ENCODE results near the gene EPHA4.
"Not testable (repeated sequence)": the region's sequence is repeated elsewhere in the genome, so short reads cannot be mapped to it uniquely, and the experiment has no call there.

EPHA4 gene

DNA sequence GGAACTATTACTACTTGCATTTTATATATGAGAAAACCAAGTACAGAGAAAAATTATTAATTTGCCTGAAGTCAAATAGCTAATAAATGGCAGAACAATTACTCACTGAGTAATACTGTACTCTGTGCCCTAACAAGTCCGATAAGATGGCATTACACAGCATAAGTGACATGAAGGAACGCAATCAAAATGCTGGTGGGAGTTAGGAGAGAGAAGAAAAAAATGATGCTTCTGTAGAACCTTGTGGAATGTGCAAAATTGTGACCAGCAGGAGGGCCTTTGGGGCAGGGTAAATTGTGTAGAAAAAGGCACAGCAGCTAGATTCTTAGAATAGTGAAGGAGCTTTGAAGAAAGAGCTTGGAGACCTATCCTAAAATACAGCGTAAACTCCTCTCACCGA, 32.9 kb downstream of the EPHA4 start:
- no peak for DNase-seq (ENCODE audit: low read depth in 3 of 3)

DNA sequence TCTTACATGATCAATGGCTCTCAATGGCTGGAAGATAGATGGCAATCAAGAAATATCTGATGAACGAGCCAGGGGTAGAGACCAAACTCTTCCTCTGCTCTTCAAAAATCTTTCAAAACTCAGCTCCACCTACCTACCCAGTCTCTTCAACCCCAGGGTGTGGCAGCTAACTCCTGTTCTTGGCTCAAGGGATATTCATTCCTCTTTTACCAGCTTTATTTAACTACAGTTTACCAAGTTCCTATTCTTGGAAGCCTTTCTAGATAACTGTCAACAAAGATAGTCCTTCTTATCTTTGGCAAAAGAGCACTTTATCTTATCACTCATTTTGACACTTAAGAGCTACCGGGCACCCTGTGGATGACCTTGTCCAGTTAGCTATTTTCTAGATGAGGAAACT, 36.3 kb downstream of the EPHA4 start:
- DNase-seq (ENCODE audit: low read depth in 3 of 3): no peak

DNA sequence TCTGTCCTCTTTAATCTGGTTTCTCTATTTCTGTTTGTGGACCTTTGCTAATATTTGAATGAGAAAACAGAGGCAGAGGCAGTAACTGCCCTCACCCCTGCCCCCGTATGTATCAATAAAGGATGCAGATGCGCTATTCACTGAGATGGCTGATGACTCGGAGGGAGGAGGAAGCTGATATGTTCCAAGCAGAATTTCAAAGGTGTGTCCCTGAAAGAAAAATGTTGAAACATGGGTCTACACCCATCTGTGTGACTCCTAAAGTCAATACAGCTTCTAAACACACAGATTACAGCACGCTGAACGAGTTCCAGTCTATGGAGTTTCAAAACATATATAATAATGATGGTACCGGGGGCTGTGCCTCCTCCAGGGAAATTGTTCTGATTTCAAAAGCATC, 38.8 kb downstream of the EPHA4 start:
- DNase-seq (ENCODE audit: low read depth in 3 of 3): no peak

DNA sequence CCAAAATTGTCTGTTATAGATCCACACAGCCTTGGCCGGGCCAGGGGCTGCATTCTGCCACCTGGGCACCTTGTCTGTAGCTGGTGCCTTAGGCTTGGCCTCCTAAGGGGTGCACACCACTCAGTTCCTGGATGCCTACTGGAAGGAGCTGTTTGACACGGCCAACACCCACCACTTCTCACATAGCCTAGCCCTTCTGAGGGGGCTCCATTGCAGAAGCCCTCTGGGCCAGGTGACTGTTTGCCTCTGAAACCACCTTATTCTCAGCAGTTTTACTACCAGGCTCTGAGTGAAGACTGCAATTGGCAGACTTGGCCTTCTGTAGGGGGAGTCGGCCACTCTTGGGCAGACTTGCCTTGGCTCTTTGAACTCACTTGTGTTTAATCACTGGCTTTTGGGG, 39.5 kb downstream of the EPHA4 start:
- DNase-seq (ENCODE audit: low read depth in 3 of 3): no peak

DNA sequence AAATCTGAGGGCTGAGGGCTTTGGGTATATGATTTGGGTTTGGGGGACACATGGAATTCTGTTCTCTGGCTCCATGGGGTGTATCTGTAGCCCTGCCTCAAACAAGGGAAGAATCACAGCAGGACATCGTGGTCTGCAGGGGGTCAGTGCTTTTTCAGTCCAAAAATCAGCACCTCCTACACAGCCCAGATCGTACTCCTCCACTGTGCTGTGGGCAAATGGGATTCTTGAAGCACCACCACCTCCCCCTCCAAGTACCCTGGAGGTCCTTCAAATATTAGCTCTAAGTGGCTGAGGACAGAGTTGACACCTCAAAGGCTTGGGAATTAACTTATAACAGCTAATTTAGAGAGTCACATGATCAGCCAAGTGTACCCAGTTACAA, 41.5 kb downstream of the EPHA4 start:
- no peak for DNase-seq (ENCODE audit: low read depth in 3 of 3)

DNA sequence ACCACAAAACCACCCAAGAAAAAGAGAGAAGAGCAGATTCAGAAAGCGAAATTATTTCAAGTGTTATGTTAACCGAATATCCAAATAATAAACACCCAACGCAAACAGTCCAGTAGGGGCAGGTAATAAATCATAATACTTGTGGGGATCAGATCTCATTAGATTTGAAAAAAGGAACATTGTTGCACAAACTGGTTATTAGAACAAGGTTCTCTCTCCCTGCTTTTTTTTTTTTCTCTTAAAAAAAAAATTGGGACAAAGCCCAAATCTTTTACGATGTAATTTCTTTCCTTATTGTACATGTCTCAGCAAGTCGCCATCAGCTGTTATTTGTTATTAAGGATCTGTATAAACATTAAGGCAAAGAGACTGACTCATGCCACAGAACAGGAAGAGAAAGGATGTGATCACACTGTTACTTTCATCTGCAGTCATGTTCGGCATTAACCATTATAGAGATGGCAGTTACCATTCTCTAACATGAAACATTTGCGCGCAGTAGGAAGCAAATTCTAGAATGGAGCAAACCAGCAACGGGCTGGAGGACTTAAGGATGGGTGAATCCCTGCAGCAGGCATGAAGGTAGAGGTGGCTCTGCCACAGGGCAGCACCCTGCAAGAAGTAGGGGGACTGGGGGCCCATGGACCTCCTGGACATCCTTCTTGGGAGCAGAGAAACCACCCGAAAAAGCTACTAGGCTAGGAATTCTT, 42.0 kb downstream of the EPHA4 start:
- DNase-seq (ENCODE audit: low read depth in 3 of 3): no peak

DNA sequence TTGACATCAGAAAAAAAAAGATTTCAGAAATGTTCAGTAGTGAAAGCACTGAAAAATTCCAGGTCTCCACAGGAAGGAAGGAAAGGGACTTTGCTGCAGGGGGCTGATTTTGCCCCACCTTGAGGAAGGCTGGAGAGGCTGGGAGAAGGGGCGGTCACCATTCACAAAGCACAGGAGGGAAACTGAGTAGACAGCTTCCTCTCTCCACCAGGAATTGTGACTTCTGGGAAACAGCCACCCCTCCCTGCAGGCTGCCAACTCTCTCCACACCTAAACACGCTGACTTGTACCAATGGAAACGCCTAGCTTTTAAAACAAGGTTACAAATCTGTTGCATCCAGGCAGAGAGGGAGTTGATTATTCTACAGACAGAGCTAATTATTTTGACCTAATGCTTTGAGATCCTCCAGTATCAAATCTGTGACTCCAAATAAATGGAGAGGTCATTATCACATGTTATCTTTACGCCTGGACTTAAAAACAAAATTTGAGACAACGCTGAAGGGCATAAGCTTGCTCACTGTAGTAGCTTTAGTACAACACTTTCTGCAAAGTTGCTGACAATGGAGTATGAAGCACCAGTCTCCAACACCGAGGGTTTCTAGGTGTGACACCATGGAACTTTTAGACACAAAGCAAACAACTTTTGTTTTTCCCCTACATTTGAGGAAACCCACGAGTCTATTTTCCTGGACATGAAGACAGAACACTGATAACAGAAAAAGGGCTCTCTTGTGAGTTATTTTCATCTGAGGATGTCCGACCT, 42.7 kb downstream of the EPHA4 start:
- DNase-seq (ENCODE audit: low read depth in 3 of 3): no peak

DNA sequence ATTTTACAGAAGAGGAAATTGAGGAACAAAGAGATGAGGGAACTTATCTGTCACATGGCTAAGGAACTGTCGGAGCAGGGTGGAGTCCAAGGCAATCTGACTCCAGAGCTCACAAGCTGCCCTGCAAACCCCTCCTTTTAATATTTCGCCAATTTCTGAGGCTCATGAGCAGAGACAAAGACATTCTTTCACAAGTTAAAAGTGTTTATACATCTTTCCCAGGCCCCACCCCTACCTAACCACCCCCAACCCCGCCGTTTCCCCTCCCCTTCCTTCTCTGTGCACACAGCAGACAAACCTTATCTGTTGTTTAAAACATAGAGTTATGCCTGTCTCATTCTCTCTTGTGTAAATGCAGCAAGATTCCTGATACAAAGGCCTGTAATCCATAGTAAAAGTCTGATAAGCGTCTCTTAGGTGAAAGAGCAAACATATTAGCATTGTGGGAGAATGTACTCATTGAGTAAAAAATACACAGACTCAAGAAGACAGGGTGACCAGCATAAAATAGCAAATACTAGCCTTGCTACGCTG, 44.3 kb downstream of the EPHA4 start:
- no peak for DNase-seq (ENCODE audit: low read depth in 3 of 3)

DNA sequence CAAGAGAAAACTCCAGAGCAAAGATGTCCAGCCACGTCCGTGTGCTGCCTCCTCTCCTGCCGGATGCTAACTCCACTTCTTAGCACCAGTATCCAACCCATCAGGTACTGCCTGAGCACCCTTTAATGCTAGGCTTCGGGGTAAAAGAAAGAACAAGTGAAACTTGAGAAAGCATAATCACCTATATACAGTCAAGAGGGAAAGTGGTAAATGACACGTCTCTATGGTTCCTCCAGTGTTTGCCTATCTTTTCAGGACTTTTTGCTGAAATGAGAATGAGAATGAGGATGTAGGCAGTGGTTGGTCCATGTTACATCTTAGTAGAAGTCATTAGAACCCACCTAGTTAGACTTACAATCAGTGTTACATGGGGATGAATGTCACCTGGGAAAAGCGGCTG, 47.9 kb downstream of the EPHA4 start:
- no peak for DNase-seq (ENCODE audit: low read depth in 3 of 3)

DNA sequence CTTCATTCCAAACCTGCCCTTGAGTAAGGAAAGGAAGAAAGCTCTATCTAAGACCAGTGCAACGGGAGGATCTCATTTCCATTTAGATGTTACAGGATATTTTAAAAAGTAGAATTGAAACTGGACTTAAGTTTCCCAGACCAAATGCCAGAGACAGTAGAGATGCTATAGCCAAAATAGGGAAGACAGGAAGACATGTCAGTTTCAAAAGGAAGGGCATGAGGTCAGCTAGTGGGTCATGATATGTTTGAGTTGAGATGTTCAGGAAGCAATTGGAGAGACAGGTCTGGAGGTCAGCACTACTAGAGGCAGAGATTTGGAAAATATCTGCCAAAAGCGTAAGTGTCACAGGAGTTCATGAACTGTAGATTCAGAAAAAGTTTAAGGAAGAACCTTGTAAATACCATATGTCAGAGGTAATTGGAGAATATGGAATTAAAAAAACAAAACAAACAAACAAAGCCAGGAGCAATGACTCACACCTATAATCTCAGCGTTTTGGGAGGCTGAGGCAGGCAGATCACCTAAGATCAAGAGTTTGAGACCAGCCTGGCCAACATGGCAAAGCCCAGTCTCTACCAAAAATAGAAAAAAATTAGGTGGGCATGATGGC, 50.8 kb downstream of the EPHA4 start:
- DNase-seq (ENCODE audit: low read depth in 3 of 3): no peak

DNA sequence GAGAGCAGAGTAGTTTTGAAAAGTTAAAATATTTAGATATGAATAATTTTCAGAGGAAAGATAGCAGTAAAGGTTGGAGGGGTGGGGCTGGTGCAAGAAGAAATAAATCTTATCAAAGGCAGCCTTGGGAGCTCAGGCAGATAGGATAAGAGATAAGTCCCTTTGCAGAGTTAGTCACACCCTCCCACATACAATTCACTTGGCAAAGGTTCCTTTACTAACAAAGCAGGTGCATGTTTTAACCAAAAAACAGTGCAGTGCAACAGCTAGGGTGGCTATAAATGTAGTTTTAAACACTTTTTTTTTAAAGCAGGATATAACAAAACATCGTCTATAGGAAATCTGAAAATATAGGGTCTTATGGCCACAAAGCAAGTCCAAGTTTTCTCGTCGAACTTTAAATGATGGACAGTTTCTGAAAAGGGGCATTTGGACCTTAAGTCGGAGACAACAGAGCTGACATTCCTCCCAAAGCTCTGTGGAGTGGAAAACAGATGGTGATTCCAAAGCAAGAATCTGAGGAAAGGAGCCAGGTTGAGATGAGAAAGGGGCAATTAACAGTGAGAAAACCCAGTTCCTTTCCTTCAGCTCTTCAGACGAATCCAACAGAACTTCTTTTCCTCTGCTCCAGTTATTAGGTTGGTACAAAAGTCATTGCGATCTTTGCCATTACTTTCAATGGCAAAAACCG, 53.0 kb downstream of the EPHA4 start:
- no peak for DNase-seq (ENCODE audit: low read depth in 3 of 3)

DNA sequence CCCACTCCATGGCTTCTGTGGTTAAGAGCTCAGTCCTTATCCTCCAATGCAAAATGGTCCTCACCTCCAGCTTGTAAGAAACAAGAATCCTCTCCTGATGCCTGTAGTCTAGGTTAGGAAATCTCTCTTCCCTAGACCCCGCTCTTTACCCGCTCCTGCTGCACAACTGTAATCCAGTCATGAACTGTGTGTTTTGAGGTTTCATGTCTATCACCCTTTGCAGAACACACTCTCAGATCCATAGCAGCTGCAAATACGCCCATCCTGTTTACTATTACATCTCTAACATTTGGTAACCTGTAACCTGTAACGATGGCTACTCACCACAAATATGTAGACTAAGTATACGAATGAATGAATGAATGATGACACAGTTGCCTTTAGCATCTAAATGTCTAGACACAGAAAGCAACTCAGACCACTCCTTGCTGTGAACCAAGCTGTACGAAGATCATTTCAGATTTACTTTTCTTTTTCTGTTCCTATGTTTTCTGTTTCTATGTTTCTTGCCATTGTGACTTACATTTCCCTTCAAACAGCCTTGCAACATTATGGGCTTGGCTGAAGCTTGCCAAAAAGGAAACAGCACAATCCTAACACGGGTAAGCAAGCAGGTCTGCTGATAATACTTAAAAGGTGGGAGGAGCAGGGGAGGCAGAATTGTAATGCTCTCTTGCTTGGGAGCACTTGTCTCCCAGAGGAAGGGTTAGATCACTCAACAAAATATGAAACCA, 53.7 kb downstream of the EPHA4 start:
- no peak for DNase-seq (ENCODE audit: low read depth in 3 of 3)

DNA sequence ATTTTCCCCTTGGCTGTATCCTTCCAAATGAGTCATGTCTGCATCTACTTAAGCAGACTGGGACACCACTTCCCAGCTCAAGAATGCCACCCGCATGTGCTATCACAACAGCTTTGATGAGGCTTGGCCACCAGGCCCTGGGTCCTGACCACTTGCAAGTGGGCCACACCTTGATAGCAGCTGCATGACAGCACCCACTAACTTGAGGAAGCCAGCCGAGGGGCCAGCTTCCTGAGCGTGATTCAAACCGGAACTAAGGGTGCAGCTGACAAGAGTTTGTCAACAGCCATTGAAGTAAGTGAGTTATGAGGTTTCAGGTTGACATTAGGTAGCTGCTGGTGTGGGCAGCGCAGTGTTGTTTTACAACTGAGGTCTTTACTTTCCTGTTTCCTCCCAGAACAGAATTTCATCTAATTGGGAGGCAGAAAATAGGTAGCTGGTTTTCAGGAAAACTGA, 54.4 kb downstream of the EPHA4 start:
- DNase-seq (ENCODE audit: low read depth in 3 of 3): peak; percentile 33 to 48 (median 37)

DNA sequence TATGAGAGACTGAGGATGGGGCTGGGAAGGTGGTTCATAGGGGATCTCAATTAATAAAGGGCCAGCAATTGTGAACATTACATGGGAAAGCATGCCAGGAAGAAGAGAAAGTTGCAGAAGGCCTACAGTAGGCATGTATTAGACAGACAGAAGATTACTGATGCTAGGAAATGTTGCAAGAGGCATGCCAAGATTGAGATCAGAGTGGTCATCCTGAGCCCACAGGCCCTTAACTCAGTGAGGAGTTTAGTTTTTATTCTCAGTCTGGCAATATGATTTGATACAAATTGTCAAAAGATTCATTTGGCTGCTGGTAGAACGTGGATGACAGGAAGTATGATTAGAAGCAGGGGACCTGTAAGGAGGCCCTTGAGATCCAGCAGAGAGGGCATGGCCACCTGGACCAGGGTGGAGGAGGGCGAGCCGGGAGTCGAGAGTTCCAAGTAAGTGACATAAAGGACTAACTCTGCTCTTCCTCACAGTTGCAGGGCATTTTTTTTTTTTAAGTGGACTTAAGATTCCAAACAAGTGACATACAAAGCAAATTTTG, 54.9 kb downstream of the EPHA4 start:
- DNase-seq (ENCODE audit: low read depth in 3 of 3): no peak

DNA sequence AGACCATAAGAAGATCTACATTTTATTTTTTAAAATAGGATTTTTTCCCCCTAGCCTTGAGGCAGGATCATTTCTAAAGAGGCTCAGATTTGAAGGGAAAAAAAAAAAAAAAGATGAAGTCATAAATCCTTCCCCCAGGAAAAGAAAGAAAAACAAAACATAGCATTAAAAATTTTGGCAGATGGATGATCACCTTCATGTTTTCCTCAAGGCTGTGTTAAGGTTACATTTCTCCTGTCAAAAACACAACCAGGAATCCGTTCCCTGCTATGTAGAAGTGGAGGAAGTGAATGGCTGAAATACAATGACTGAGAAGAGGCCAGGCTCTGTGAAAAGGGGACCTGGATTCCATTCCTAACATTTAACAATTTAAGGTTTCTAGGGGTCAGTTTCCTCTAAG, 56.2 kb downstream of the EPHA4 start:
- DNase-seq (ENCODE audit: low read depth in 3 of 3): no peak

DNA sequence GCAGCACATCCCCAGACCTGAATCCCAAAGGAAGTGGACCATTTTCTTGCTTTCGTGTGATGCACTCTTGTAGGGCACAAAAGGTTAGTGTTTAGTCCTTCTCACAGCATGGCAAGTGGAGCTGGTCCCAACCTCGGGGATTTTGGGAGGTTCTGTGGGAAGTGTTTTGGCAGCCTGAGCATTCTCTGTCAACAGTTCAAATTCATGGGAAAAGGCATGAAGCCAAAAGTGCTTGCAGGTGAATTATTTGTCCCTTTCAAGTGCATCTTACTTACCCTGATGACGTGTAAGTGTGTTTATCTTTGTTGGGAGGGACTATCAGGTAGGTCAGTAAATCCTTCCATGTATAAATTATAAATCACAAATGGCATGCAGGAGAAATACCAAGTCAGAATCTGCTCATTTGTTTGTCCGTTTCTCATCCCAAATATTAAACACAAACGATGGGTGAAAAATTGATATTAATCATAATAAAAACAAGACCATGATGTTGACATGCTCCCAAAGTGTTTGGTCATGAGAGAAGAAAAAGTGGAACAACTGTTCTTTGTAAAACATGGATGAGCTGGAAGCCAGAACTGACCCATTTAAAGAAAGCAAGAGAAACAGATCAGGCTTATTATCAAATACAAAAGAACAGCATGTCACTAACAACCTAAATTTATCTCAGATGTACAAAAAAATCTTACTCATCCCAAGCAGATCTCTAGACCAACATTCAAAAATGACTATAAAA, 57.6 kb downstream of the EPHA4 start:
- DNase-seq (ENCODE audit: low read depth in 3 of 3): no peak

DNA sequence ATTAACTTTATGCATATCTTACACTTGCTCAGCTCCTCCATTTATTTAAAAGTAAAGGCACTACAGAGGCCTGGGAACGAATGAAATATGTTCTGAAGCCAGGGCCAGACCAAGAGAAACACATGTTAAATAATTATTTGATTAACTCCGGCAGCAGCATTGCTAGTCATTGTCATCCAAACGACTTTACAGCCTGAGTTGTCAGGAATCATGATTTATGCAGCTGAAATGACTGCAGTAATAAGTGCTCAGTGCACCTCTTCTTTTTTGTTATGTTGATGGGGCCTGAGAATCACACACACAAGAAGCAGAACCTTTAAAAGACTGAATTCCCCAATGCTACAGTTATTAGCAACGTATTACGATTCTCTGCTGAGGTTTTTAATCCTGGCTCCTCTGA, 58.9 kb downstream of the EPHA4 start:
- DNase-seq (ENCODE audit: low read depth in 3 of 3): no peak

DNA sequence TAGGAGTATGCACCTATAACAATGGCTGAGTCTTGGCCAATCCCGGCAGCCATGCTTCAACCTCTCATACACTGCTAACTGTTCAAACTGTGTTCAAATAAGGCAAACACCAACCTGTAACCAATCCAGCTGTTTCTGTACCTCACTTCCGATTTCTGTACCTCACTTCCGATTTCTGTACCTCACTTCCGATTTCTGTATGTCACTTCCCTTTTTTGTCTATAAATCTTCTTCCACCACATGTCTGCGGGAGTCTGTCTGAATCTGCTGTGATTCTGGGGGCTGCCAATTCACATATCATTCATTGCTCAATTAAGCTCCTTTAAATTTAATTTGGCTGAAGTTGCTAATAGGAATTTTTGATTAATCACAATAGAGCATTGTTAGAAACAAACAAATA, 60.8 kb downstream of the EPHA4 start:
- DNase-seq (ENCODE audit: low read depth in 3 of 3): not testable (repeated sequence)

DNA sequence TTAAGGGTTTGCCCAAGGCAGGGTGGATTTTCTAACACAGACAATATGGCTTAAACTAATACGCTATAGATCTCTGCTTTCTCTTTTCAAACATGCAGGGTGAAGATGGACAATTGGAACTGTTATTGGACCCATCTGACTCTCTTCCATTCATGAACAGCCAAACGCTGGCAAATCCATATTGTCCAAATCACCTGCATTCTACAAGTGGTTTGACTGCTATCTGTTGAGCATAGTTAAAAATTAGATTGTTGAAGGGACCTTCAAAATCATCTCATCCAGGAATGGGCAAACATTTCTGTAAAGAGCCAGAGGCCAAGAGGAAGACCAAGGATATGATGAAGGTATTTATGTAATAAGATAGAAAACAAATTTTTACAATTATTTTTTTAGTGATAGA, 65.6 kb downstream of the EPHA4 start:
- DNase-seq (ENCODE audit: low read depth in 3 of 3): no peak

DNA sequence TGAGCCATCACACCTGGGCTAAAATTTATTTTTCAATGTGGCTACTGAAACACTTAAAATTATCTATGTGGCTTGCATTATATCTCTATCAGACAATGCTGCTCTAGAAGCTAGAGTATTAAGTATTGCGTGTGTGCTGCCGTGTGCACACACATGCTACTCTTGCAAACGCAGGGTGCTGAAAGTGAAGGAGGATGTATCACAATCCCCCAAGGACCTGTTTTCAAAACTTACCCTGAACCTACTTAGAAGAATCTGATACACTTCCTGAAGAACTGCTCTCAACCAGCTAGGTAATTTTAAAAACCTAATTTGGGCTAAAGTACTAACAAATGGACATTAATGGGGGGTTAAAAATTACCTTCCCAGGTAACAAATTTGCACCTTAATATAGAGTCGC, 66.5 kb downstream of the EPHA4 start:
- no peak for DNase-seq (ENCODE audit: low read depth in 3 of 3)

DNA sequence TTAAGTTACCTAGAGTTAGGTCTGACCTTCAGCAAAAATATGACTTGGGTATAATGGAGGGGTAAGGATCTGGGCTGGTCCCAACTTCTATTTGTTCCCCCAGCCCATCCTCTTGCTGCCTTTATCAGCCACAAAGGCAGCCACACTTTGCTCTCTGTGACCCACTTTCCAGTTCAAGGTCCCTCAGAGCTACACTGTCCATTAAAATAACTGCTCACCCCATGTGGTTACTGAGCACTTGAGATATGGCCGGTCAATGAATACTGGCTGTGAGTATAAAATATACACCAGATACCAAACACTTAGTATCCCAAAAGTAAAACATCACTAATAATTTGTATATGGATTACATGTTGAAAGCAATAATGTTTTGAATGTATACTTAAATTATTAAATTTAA, 67.2 kb downstream of the EPHA4 start:
- no peak for DNase-seq (ENCODE audit: low read depth in 3 of 3)

Measured in stimulated activated CD4-positive, alpha-beta T cell treated with anti-CD3 and anti-CD28 coated beads, TNF-alpha, amount 100 ng/mL, for 48 hours (primary cell).